H4 (cell line): ENCODE results near the gene ICAM5. TPM values are rescaled to one million over a fixed set of nuclear protein-coding genes. Genes with fewer than 3 reads are reported as not detected.

Experiments
- DNase-seq: peaks from one replicate; pipeline ENCODE4 v3.0.0-alpha.2; 2015; ENCODE audit warnings: low spot score
- total RNA-seq: library from RNA; depleted of rRNA; stranded (reverse); fragments of >200 nt; shearing (Covaris generic); gene quantifications from 2 replicates; pipeline ENCODE4 v1.2.3, GENCODE V29; 2014; rRNA removed

ICAM5 gene
- total RNA-seq, 1 experiment from 2014 or later = 0.87 TPM

GRCh38 chr19:10339977-10340376 lies 50.2 kb downstream of the ICAM5 start:
- DNase-seq = no peak

GRCh38 chr19:10343495-10343894 lies 53.7 kb downstream of the ICAM5 start:
- no peak for DNase-seq

GRCh38 chr19:10344780-10345179 lies 55.0 kb downstream of the ICAM5 start:
- no peak for DNase-seq

Other genes with a start within 250 kb of the ICAM5 start
- 20.7 and 25.6 TPM in 2 replicates for gene SHFL, start 203.6 kb upstream of the ICAM5 start, total RNA-seq
- gene ANGPTL6, start 187.3 kb upstream of the ICAM5 start, total RNA-seq = 0.27 TPM in 1 of 2 replicates, not detected in the other
- gene PPAN, start 183.6 kb upstream of the ICAM5 start, total RNA-seq = 20.1 and 26.1 TPM in 2 replicates
- gene P2RY11, start 178.3 kb upstream of the ICAM5 start, total RNA-seq = 0.79 and 0.92 TPM in 2 replicates
- 299 and 319 TPM in 2 replicates for gene EIF3G, start 170.1 kb upstream of the ICAM5 start, total RNA-seq
- gene DNMT1, start 95.0 kb upstream of the ICAM5 start, total RNA-seq = 56.5 and 102 TPM in 2 replicates
- gene S1PR2, start 58.6 kb upstream of the ICAM5 start, total RNA-seq = 1.7 and 3.0 TPM in 2 replicates
- gene MRPL4, start 37.7 kb upstream of the ICAM5 start, total RNA-seq = 54.6 and 59.5 TPM in 2 replicates
- 0.06 and 0.12 TPM in 2 replicates for gene ICAM1, start 18.8 kb upstream of the ICAM5 start, total RNA-seq
- gene ICAM4, start 3.0 kb upstream of the ICAM5 start, total RNA-seq = 0.15 TPM in 1 of 2 replicates, not detected in the other
- 0.18 and 1.8 TPM in 2 replicates for gene ZGLP1, start 19.9 kb downstream of the ICAM5 start, total RNA-seq
- 23.6 and 40.0 TPM in 2 replicates for gene FDX2, start 26.1 kb downstream of the ICAM5 start, total RNA-seq
- 7.1 and 8.2 TPM in 2 replicates for gene RAVER1, start 43.6 kb downstream of the ICAM5 start, total RNA-seq
- gene ICAM3, start 49.7 kb downstream of the ICAM5 start, total RNA-seq = 7.3 and 11.2 TPM in 2 replicates
- gene TYK2, start 90.6 kb downstream of the ICAM5 start, total RNA-seq = 28.2 and 37.1 TPM in 2 replicates
- 105 and 132 TPM in 2 replicates for gene CDC37, start 113.6 kb downstream of the ICAM5 start, total RNA-seq
- gene PDE4A, start 130.6 kb downstream of the ICAM5 start, total RNA-seq = 1.0 and 1.1 TPM in 2 replicates
- gene KEAP1, start 213.4 kb downstream of the ICAM5 start, total RNA-seq = 40.9 and 43.3 TPM in 2 replicates
- 1.0 and 1.7 TPM in 2 replicates for gene S1PR5, start 227.5 kb downstream of the ICAM5 start, total RNA-seq